Stimulated activated CD4-positive, alpha-beta T cell treated with anti-CD3 and anti-CD28 coated beads, Interleukin-1b, Interleukin-23, amount 100 ng/mL, for 4 hours (primary cell): Measurements from ENCODE around the gene SYNE4.
"Not testable (repeated sequence)": the region's sequence is repeated elsewhere in the genome, so short reads cannot be mapped to it uniquely, and the experiment has no call there.

Experiments
- DNase-seq, 2 donors: peaks; one replicate each; pipeline ENCODE4 v3.0.0-alpha.2; 2020; ENCODE audit warnings: low read depth in 2 of 2

SYNE4 gene

GRCh38 chr19:36008336-36008978 lies at the start of gene SYNE4:
TSS of gene SYNE4 (minus strand) at chr19:36008813. CDS start at chr19:36008681, 132 bp downstream.
- no peak for DNase-seq

GRCh38 chr19:36054733-36055686 lies 46.4 kb upstream of the SYNE4 start, which contains the start of gene WDR62:
TSS of gene WDR62 (plus strand) at chr19:36054897. CDS start at chr19:36054972, 75 bp downstream.
- peak; percentile 93 to 94 for DNase-seq

- peak; percentile 98 to 99 for DNase-seq
These were observed 45.6 kb upstream of the SYNE4 start, which contains the start of gene THAP8 for GRCh38 chr19:36054119-36054732. TSS of gene THAP8 (minus strand) at chr19:36054285. CDS start at chr19:36054217, 68 bp downstream.

- DNase-seq = no peak
These were observed 43.0 kb upstream of the SYNE4 start for GRCh38 chr19:36051637-36052036.

DNA sequence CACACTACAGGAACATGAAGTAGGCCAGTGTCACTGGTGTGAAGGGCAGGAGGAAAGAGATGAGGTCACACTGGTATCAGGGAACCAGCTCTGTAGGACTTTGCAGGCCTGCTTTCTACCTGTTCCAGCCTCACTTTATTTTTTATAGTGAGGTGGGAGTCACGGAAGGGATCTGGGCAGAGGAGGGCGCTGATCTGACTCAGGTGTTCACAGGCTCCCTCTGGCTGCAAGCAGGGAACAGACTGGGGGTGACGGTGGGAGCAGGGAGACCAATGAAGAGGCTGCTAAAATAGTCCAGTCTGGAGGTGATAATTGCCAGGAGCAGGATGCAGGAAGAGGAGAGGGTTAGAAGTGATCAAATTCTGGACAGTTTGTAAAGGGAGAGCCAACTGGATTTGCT lies 42.6 kb upstream of the SYNE4 start:
- DNase-seq = no peak

- no peak for DNase-seq
These were observed 40.6 kb upstream of the SYNE4 start for GRCh38 chr19:36049080-36049698.

GRCh38 chr19:36047835-36048234 lies 39.2 kb upstream of the SYNE4 start:
- no peak for DNase-seq

GRCh38 chr19:36046443-36047050 lies 37.9 kb upstream of the SYNE4 start:
- no peak for DNase-seq

DNA sequence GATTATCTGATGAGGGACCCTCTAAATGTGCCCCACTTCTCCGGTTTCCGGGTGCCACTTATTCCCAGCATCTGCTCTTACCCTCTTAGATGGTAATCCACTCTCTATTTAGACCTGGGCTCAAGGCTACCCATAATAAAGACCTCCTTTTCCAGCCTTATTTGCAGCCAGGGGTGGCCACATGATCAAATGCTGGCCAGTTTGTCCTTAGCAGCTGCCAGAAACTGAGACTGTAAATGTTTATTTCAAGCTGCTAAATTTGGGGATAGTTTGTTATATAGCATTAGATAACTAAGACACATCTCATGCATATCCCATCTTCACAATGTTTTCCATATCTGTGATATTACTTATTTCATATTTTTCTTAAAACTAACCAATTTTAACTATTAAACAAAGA lies 35.3 kb upstream of the SYNE4 start:
- no peak for DNase-seq

DNA sequence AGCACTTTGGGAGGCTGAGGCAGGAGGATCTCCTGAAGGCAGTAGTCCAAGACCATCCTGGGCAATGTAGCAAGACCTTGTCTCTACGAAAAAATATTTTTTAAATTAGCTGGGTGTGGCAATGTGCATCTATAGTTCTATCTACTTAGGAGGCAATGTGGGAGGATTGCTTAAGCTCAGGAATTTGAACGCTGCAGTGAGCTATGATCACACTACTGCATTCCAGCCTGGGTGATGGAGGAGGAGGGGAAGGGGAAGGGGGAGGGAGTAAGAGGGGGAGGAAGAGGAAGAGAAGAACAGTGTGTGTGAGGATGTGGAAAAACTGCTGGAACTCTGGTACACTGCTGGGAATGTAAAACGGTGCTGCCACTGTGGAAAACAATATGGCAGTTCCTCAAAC lies 33.2 kb upstream of the SYNE4 start:
- DNase-seq = no peak

DNA sequence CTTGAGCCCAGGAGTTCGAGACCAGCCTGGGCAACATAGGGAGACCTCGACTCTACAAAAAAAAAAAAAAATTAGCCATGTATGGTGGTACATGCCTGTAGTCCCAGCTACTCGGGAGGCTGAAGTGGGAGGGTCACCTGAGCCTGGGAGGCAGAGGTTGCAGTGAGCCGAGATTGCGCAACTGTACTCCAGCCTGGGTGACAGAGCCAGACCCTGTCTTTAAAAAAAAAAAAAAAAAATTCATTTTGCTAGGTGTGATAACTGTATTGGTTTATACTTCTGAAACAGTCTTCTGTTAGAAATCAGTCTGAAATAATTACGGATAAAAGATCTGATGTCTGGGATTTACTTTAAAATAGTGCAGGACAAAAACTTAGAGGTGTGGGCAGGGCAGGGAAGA lies 32.5 kb upstream of the SYNE4 start:
- DNase-seq = not testable (repeated sequence)

GRCh38 chr19:36040495-36040894 lies 31.9 kb upstream of the SYNE4 start:
- no peak for DNase-seq

GRCh38 chr19:36032251-36033104 lies 23.9 kb upstream of the SYNE4 start, which contains the start of gene CLIP3:
TSS of gene CLIP3 (minus strand) at chr19:36032873. CDS start at chr19:36032357, 516 bp downstream.
- DNase-seq = peak; percentile 43 to 44

- no peak for DNase-seq
These were observed 22.7 kb upstream of the SYNE4 start for GRCh38 chr19:36031308-36031707.

DNA sequence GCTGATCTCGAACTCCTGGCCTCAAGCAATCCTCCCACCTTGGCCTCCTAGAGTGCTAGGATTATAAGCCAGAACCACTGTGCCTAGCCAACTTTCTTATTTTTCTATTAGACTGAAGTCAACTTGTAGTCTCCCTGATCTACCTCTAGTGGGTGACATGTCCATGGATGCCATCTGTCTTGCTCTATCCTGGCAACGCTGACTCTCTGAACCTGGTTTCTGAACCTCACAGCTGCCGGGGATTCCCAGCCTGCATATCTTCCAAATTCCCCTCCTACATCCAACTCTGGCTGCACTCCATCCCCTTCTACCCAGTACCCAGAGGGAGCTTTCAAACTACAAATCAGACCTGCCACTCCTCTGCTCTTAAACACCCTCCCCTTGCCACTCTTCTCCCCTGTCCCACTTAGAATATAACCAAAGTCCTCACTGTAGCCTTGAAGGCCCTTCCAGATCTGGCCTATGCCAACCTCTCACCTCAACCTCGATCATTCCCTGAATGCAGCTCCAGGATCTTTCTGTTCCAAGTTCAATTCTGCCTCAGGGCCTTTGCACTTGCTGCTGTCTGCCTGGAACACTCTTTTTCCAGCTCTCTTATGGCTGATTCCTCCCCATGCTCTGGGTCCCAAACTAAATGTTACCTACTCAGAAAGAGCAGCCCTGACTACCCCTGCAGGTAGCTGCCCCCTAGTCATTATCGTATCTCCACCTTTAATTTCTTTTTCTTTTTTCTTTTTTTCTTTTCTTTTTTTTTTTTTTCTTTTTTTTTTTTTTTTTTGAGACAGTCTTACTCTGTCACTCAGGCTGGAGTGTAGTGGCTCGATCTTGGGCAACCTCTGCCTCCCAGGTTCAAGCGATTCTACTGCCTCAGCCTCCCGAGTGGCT lies 21.9 kb upstream of the SYNE4 start:
- no peak for DNase-seq

DNA sequence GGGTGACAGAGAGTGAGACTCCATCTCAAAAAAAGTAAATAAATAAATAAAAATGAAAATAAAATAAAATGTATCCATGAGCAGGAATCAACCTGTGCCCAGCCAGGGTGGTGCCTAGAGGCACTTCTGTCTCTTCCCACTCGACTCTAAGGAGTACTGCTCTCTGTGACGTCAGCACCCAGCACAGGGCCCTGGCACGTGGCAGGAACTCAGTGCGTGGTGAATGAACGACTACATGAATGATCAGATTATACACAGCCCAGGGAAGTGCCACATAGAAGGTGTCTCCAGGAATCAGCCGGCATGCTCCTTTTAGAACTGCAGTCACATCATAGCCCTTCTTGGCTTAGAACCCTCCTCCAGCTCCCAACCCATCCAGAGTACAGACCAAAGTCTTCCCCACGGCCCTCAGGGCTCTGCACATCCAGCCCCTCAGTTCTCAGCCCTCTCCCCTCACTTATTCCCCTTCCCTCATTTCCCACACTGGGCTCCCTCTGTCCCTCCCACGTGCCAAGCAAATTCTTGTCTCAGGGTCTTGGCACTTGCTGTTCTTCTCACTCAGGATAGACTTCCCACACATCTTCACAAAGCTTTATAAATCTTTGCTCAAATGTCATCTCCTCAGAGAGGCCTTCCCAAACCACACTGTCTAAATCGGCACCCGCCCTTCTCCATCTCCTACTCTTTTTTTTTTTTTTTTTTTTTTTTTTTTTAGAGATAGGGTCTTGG lies 19.9 kb upstream of the SYNE4 start:
- no peak for DNase-seq

DNA sequence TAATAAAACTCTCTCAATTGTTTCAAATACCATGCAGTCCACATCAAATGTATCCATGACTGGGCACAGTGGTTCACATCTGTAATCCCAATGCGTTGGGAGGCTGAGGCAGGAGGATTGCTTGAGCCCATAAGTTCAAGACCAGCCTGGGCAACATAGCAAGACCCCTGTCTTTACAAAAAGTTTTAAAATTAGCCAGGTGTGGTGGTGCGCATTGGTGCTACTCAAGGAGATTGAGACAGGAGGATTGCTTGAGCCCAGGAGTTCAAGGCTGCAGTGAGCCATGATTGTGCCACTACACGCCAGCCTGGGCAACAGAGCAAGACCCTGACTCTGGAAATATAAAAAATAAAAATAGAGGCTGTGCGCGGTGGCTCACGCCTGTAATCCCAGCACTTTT lies 19.1 kb upstream of the SYNE4 start:
- no peak for DNase-seq

DNA sequence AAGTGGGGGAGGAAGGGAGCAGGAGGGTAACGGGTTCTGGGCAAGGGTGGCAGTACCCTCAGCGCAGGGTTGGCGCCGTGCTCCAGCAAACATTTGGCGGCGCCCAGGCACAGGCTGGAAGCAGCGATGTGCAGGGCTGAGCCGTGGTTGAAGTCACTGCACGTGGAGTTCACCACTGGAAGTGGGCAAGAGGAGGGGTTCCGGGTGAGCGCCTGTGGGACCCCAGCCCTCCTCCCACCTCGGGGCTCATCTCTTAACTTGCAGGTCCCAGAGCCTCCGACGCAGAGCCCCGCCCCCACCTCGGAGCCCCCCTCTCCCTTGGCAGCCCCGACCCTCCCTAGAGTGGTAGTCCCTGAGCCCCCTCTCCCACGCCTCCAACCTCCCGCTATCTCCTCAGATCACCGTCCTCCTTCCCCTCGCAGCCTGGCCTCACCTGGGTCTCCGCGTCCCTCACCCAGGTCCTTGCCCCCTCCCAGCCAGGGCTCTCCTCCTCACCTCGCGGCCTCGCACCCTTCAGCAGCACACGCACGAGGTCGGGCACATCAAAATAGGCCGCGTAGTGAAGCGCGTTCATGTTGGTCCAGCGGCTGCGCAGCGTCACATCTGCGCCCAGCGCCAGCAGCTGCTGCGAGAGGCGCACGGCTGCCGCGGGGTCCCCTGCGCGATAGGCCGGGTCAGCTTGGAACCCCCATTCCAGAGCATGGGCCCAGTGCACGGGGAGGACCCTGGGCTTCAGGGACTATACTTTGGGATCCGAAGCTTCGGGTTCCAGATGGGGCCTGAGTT lies 17.7 kb upstream of the SYNE4 start:
- no peak for DNase-seq
